NCI-H345 treated with DMSO at 0.1 percent for 48 hours (cell line): ENCODE data around the gene TMTC1.

Source experiments
- DNase-seq: peaks from one replicate; lab custom pipeline; 2025; ENCODE audit not compliant: unreplicated experiment; lab: John Stamatoyannopoulos, UW

The TMTC1 gene

GRCh38 chr12:29741342-29742241 is 42.1 kb downstream of the TMTC1 start:
- DNase-seq: no peak

GRCh38 chr12:29739279-29739991 is 44.3 kb downstream of the TMTC1 start:
- DNase-seq: no peak

GRCh38 chr12:29738365-29738764 is 45.4 kb downstream of the TMTC1 start:
- no peak for DNase-seq

- no peak for DNase-seq
Observed at GRCh38 chr12:29737644-29738043, 46.1 kb downstream of the TMTC1 start.

- no peak for DNase-seq
Observed at GRCh38 chr12:29735604-29736003, 48.1 kb downstream of the TMTC1 start.

GRCh38 chr12:29734734-29735133 is 49.0 kb downstream of the TMTC1 start:
- DNase-seq: no peak

GRCh38 chr12:29734305-29734704 is 49.4 kb downstream of the TMTC1 start:
- DNase-seq: no peak

GRCh38 chr12:29733501-29733900 is 50.2 kb downstream of the TMTC1 start:
- DNase-seq: no peak

GRCh38 chr12:29733060-29733459 is 50.7 kb downstream of the TMTC1 start:
- DNase-seq: no peak

GRCh38 chr12:29732593-29732992 is 51.1 kb downstream of the TMTC1 start:
- no peak for DNase-seq

- DNase-seq: no peak
Observed at GRCh38 chr12:29732191-29732590, 51.6 kb downstream of the TMTC1 start.

GRCh38 chr12:29731591-29731990 is 52.2 kb downstream of the TMTC1 start:
- no peak for DNase-seq

GRCh38 chr12:29730481-29730880 is 53.3 kb downstream of the TMTC1 start:
- no peak for DNase-seq

- no peak for DNase-seq
Observed at GRCh38 chr12:29728030-29728429, 55.7 kb downstream of the TMTC1 start.

- DNase-seq: no peak
Observed at GRCh38 chr12:29726741-29727348, 56.9 kb downstream of the TMTC1 start.

- DNase-seq: peak; percentile 75
Observed at GRCh38 chr12:29726321-29726692, 57.4 kb downstream of the TMTC1 start.

GRCh38 chr12:29725587-29726320 is 58.0 kb downstream of the TMTC1 start:
- DNase-seq: peak; percentile 75

- DNase-seq: no peak
Observed at GRCh38 chr12:29722164-29722563, 61.6 kb downstream of the TMTC1 start.

- DNase-seq: no peak
Observed at GRCh38 chr12:29719381-29719780, 64.4 kb downstream of the TMTC1 start.

- DNase-seq: no peak
Observed at GRCh38 chr12:29717540-29718100, 66.1 kb downstream of the TMTC1 start.

- no peak for DNase-seq
Observed at GRCh38 chr12:29714966-29715365, 68.8 kb downstream of the TMTC1 start.
